KMS-11 (cell line): ENCODE data around the gene CHRD.

Experiments used
- H2AFZ ChIP-seq: fragments of 200-600 bp; sonication (generic); 2 replicates; pipeline ENCODE4 v1.6.1; 2016; ENCODE audit warnings: antibody characterized with exemption, mixed run types, low read depth
- H3K27ac ChIP-seq: fragments of 200-600 bp; sonication (generic); 2 replicates; pipeline ENCODE4 v1.6.1; 2016; ENCODE audit warnings: mild to moderate bottlenecking, mixed run types
- H3K27me3 ChIP-seq: fragments of 200-600 bp; sonication (generic); 2 replicates; pipeline ENCODE4 v1.6.1; 2017; ENCODE audit warnings: mild to moderate bottlenecking, low read depth, mixed run types, moderate library complexity; ENCODE audit not compliant: insufficient read depth
- H3K36me3 ChIP-seq: fragments of 200-600 bp; sonication (generic); 2 replicates; pipeline ENCODE4 v1.6.1; 2017; ENCODE audit warnings: mild to moderate bottlenecking, mixed run types; ENCODE audit not compliant: insufficient read depth
- H3K4me1 ChIP-seq: fragments of 200-600 bp; sonication (generic); 2 replicates; pipeline ENCODE4 v1.6.1; 2016; ENCODE audit warnings: mild to moderate bottlenecking, low read depth, mixed run types; ENCODE audit not compliant: poor library complexity, severe bottlenecking
- H3K4me2 ChIP-seq: fragments of 200-600 bp; sonication (generic); 2 replicates; pipeline ENCODE4 v1.7.0; 2016; ENCODE audit warnings: mild to moderate bottlenecking, mixed run types
- H3K4me3 ChIP-seq: fragments of 200-600 bp; sonication (generic); IDR thresholded peaks from 2 replicates; pipeline ENCODE4 v1.6.1; 2017; ENCODE audit warnings: low read depth, low read length, mixed read lengths; ENCODE audit not compliant: insufficient read depth
- H3K79me2 ChIP-seq: fragments of 200-600 bp; sonication (generic); 2 replicates; pipeline ENCODE4 v1.6.1; 2016; ENCODE audit warnings: low read depth, mixed run types; ENCODE audit not compliant: insufficient read depth
- H3K9ac ChIP-seq: fragments of 200-600 bp; sonication (generic); 2 replicates; pipeline ENCODE4 v1.6.1; 2016; ENCODE audit warnings: mild to moderate bottlenecking, mixed run types
- H4K20me1 ChIP-seq: fragments of 200-600 bp; sonication (generic); 2 replicates; pipeline ENCODE4 v1.6.1; 2016; ENCODE audit warnings: mild to moderate bottlenecking, mixed run types; ENCODE audit not compliant: insufficient read depth
- CTCF ChIP-seq: fragments of 200-600 bp; sonication (generic); conservative IDR thresholded peaks from 2 replicates; pipeline ENCODE4 v1.6.1; 2017; ENCODE audit warnings: low read depth, mild to moderate bottlenecking, antibody characterized with exemption, low read length, moderate library complexity, mixed read lengths

CHRD gene

GRCh38 chr3:184371570-184372018, 8.3 kb upstream of the CHRD start:
- peak; percentile 92 for TF ChIP-seq CTCF
- Histone ChIP-seq H3K4me1 (peaks cover 8% of the 10 kb centered on the region), H2AFZ (no peak overlapping the region), H4K20me1 (no peaks in the 10 kb centered on the region), H3K27me3 (peaks cover 28% of the 10 kb centered on the region), H3K79me2 (no peaks in the 10 kb centered on the region), H3K4me3 (no peak overlapping the region), H3K4me2 (no peak overlapping the region), H3K27ac (no peak overlapping the region), H3K36me3 (no peaks in the 10 kb centered on the region), H3K9ac (no peak overlapping the region)

DNA sequence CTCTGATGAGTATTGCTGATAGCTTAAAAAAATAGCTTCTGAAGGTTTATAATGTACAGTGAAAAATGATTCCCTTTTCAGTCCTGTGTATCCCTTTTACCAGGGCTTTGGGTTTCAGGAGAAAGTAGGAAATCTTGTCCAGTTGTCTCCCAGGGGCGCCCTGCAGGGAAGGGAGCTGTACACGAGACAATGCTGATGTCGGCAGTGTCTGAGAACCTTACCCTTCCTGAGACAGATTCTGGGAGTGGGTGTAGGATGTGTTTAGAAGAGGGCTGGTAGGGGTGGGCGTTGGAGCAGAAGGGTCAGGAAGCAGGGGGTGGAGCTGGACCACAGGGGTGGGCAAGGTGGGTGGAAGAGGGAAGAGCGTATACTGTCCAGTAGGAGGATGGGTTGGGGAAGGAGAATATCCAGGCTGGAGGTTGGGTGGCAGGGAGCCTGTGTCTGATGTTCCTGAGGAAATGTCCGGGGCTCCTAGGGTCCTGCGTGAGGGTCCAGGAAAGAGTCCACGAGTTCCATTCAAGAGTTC, 7.5 kb upstream of the CHRD start:
- H3K36me3 ChIP-seq: no peaks in the 10 kb centered on the region
- H3K27me3 ChIP-seq: peaks cover 36% of the 10 kb centered on the region
- TF ChIP-seq CTCF: no peak
- no peak overlapping the region for H2AFZ ChIP-seq
- no peak overlapping the region for H3K9ac ChIP-seq
- H3K4me3 ChIP-seq: no peak overlapping the region
- H4K20me1 ChIP-seq: no peaks in the 10 kb centered on the region
- H3K4me1 ChIP-seq: peaks cover 8% of the 10 kb centered on the region
- H3K4me2 ChIP-seq: no peak overlapping the region
- no peaks in the 10 kb centered on the region for H3K79me2 ChIP-seq
- no peak overlapping the region for H3K27ac ChIP-seq

DNA sequence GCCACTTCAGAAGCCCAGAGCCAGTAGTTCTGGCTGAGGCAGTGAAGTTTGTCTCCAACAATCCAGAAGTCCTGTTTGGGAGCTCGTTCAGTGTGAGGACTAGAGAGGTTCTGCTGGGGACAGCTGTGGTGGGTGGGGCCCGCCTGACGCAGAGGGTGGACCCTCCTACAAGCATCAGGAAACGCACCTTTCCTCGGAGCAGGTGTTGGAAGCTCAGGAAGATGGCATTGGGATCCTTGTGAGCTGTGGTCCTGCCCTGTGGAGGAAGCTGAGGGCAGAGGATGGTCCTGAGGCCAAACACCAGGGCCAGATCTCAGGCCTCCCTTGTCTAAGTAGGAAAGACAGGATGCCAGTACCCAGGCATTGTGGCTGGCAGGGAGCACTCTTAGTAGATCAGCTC, 6.9 kb upstream of the CHRD start:
- no peak overlapping the region for H3K27ac ChIP-seq
- no peak overlapping the region for H3K9ac ChIP-seq
- no peak overlapping the region for H2AFZ ChIP-seq
- H3K36me3 ChIP-seq: no peaks in the 10 kb centered on the region
- no peak overlapping the region for H3K4me3 ChIP-seq
- H4K20me1 ChIP-seq: no peaks in the 10 kb centered on the region
- peaks cover 8% of the 10 kb centered on the region for H3K4me1 ChIP-seq
- H3K27me3 ChIP-seq: peaks cover 41% of the 10 kb centered on the region
- H3K4me2 ChIP-seq: no peak overlapping the region
- no peak for TF ChIP-seq CTCF
- no peaks in the 10 kb centered on the region for H3K79me2 ChIP-seq

- Histone ChIP-seq H3K27me3 (peaks cover 46% of the 10 kb centered on the region), H3K4me1 (peaks cover 8% of the 10 kb centered on the region), H3K4me2 (no peak overlapping the region), H3K79me2 (no peaks in the 10 kb centered on the region), H3K27ac (no peak overlapping the region), H3K9ac (no peak overlapping the region), H2AFZ (no peak overlapping the region), H3K36me3 (no peaks in the 10 kb centered on the region), H3K4me3 (no peak overlapping the region), H4K20me1 (no peaks in the 10 kb centered on the region)
- no peak for TF ChIP-seq CTCF
Measured at GRCh38 chr3:184373422-184373821, 6.4 kb upstream of the CHRD start.
